Endometrial microvascular endothelial cells (primary cell): ENCODE measurements around the gene CAMLG. TPM values are rescaled to one million over a fixed set of nuclear protein-coding genes. Genes with fewer than 3 reads are reported as not detected.

Experiments
- in situ Hi-C: cut with HindIII; loops from 2 replicates; pipeline ENCODE4 v1.10.0; 2017; ENCODE audit warnings: low sequenced_read_pairs, low pct_unique_long_range_greater_than_20kb; ENCODE audit errors: inconsistent ontology term
- total RNA-seq: library from RNA; depleted of rRNA; stranded (reverse); fragments of >200 nt; gene quantifications from one replicate; pipeline ENCODE4 v1.2.3, GENCODE V29; 2015; ENCODE audit errors: inconsistent ontology term

Gene CAMLG
- total RNA-seq, 1 donor from 2014 or later: 22.2 TPM

DNA sequence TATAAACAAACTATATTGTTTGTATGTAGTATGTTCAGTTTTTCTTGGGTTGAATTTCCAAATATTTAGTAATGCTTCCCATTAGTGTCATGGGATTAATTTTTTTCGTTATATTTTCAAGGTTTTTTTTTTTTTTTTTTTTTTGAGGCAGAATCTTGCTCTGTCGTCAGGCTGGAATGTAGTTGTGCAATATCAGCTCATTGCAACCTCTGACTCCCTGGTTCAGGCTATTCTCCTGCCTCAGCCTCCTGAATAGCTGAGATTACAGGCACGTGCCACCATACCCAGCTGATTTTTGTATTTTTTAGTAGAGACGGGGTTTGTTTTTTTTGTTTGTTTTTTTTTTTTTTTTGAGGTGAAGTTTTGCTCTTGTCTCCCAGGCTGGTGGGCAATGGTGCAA is 30.9 kb downstream of the CAMLG start:
- in situ Hi-C loops: loop anchor here (25.0 kb wide), 1 partner anchor 93 kb away; the partner anchor contains the start of gene TXNDC15

DNA sequence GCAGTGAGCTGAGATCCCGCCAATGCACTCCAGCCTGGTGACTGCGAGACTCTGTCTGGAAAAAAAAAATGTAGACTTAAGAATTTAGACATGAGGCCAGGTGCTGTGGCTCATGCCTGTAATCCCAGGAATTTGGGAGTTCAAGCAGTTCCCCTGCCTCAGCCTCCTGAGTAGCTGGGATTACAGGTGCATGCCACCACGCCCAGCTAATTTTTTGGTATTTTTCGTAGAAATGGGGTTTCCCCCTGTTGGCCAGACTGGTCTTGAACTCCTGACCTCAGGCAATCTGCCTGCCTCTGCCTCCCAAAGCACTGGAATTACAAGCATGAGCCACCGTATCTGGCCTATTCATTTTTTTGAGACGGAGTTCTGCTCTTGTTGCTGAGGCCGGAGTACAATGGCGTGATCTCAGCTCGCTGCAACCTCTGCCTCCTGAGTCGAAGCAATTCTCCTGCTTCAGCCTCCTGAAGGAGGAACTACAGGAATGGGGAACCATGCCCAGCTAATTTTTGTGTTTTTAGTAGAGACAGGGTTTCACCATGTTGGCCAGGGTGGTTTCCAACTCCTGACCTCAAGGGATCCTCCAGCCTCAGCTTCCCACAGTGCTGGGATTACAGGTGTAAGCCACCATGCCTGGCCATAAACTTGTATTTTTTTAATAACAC is 34.2 kb downstream of the CAMLG start:
- in situ Hi-C loops: loop anchor here (25.0 kb wide), 1 partner anchor 90 kb away; the partner anchor contains the start of gene TXNDC15

DNA sequence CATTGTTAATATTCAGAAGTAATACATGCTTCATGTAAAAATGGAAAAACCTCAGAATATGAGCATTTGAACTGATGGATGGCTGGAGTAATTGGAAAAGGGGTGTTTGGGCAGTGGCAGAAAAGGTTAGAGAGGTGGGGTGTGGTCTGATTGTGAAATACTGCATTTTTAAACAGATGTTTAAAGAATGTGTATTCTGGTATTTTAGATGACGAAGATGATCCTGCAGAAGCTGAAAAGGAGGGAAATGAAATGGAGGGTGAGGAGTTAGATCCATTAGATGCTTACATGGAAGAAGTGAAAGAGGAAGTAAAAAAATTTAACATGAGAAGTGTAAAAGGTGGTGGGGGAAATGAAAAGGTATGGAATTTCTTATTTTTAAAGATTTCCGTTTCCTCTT is 39.0 kb downstream of the CAMLG start:
- in situ Hi-C loops: no loop called here

DNA sequence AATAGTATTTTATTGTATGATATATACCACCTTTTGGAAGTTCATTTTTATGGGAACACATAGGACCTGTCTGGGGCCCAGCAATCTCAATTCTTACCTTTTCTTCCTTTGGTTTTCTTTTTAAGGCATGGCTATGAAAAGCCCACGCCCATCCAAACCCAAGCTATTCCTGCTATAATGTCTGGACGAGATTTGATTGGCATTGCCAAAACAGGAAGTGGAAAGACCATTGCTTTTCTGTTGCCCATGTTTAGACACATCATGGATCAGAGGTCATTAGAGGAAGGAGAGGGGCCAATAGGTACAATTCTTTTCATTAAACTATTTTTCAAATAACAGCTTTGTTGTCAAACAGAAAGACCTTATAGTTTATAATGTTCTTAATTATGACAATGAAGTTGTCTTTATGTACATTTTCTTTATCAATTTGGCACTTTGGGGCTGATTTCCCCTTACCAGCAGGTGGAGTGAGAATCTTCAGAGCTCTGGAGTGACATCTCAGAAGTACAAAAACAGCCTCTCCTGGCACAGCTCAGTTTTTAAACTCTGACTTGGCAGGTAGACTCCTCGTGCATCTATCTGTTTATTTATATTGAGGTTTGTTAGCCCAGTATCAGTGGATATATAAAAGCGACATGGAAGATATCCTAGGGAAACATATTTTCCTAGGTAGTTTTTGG is 46.0 kb downstream of the CAMLG start:
- in situ Hi-C loops: no loop called here

DNA sequence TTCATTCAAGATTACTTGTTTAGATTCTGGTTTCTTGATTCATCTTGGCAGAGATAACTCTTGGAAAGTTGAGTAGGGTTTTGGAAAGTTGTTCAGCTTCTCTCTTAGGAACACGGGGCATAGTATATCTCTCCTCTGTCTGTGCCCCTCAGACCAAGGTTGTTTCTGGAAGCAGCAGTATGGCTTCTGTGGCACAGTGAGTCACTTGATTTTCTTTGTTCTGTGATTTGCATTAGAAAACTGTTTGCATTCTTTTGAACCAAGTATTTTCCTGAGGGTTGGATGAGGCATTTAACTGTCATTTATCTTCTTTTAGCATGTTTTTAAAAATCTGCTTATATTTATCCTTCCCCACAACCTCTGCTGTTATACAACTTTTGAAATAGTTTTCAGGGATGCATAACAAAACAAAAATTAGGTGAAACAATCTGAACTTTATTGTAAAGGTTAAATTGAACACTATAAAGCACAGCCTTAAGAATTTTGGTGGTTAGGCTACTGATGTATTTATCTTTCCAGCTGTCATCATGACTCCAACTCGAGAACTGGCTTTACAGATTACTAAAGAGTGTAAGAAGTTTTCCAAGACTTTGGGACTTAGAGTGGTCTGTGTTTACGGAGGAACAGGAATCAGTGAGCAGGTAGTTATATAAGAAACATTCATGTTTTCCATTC is 46.7 kb downstream of the CAMLG start:
- in situ Hi-C loops: no loop called here

DNA sequence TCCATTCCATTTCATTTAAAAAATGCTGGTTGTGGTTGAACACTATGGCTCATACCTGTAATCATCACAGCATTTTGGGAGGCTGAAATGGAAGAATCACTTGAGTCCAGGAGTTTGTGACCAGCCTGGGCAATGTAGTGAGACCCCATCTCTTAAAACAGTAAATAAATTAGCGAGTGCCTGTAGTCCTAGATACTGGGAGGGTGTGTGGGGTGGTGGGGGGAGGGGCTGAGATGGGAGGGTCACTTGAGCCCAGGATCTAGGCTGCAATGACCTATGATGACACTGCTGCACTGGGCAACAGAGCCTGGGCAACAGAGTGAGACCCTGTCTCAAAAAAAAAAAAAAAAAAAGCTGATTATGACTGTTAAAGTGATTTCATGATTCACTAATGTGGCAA is 49.3 kb downstream of the CAMLG start:
- in situ Hi-C loops: no loop called here

DNA sequence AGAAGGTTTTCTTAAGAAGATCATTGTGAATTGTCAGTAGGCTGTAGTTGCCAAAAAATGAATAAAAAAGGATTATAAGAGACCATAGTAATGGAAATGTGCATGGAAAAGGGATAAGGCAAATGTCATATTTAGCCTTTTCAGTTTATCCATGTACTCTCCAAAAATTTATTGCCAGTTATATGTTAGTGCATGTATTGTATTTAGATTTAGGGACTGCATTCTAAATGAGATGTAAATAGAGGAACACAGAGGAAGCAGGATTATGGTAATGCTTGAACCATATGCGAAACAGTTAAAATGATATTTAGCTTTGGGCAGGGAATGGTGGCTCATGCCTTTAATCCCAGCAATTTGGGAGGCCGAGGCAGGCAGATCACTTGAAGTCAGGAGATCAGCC is 53.2 kb downstream of the CAMLG start:
- in situ Hi-C loops: no loop called here

DNA sequence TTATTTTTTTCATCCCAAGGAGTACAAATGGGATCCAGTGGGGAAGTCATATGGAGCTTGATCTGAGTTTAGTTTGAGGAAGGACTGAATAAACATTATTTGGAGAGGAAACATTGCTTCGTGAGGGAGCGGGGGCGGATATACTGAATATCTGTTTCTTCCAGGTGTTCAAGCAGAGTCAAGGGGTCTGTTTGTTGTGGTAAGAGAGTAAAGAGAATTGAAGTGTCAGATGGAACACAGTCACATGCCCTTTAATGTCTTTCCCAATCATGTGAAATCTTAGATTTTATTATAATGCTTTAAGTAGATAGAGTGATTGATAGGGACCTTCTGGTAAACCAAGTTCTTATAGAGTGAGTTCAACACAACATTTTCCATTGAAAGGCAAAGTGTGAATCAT is 53.9 kb downstream of the CAMLG start:
- in situ Hi-C loops: no loop called here

DNA sequence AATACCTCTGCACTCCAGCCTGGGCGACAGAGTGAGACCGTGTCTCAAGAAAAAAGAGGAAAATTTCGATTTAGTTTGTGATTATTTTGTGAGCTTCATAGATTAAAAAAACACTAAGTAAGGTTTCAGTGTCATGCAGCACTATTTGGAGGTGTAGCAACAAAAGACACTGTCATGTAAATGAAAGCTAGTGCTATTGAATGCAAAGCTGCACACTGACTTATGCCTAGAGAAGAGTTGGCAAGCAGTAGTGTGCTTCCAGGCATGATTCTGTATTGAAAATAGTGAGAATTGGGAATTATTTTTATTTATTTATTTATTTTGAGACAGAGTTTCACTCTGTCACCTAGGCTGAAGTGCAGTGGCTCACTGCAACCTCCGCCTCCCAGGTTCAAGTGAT is 54.8 kb downstream of the CAMLG start:
- in situ Hi-C loops: no loop called here

DNA sequence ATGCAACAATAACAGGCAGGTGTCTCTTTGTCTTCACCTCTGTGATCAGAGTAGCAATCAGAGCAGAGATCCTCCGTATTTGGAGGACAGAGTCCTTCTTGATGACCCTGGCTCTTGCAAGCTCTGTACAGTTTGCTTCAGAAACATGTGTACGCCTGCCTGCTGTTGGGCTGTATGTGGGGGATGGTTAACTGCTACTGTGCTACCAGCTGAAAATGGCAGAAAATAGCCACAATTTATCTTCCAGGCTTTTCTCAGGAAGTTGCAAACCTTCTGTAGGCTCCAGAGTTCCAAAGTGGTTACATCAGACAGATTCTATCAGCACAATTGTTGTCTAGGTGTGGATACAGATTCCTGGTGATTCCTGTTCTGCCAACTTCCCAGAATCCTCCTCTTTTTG is 55.7 kb downstream of the CAMLG start:
- in situ Hi-C loops: no loop called here

DNA sequence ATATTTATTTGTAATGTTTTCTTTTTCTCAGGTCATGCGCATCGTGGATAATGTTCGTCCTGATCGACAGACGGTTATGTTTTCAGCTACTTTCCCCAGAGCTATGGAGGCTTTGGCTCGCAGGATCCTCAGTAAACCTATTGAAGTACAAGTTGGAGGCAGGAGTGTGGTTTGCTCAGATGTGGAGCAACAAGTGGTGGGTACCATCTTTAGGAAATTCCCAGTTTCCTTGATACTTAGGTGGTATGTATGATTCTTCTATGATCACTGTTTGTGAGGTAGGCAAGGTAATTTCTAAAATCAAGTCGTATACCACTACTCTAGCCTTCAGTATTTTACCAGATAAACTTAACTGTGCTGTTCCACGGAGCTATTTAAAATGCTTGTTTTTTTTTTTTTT is 56.5 kb downstream of the CAMLG start:
- in situ Hi-C loops: no loop called here

DNA sequence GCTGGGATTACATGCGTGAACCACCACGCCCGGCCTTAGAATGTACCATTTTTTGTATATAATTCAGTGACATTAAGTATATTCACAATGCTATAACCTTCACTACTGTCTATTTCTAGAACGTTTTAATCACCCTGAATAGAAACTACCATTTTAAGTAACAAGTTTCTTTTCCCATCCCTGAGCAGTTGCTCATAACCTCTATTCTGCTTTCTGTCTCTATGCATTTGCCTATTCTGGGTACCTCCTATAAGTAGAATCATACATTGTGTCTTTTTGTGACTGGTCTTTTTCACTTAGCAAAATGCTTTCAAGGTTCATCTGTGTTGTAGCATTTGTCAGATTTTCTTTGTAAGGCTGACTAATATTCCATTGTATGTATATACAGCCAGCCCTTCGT is 60.1 kb downstream of the CAMLG start:
- in situ Hi-C loops: no loop called here

Other genes starting within 250 kb of the CAMLG start
- 24.4 TPM for gene JADE2, start 212.9 kb upstream of the CAMLG start, total RNA-seq
- 50.3 TPM for gene SAR1B, start 105.7 kb upstream of the CAMLG start, total RNA-seq
- gene SEC24A, start 89.8 kb upstream of the CAMLG start, total RNA-seq: 21.6 TPM
- 26.3 TPM for gene DDX46, start 20.2 kb downstream of the CAMLG start, total RNA-seq
- 45.3 TPM for gene C5orf24, start 107.4 kb downstream of the CAMLG start, total RNA-seq
- 141 TPM for gene TXNDC15, start 135.8 kb downstream of the CAMLG start, total RNA-seq
- 4.1 TPM for gene PCBD2, start 166.6 kb downstream of the CAMLG start, total RNA-seq
- not detected for gene CATSPER3, start 229.4 kb downstream of the CAMLG start, total RNA-seq